ENCODE data around the gene MAD1L1. TPM values are rescaled to one million over a fixed set of nuclear protein-coding genes. Genes with fewer than 3 reads are reported as not detected.
A peak's percentile ranks its signal among the peaks of the same experiment; 100 is the strongest.

Gene MAD1L1
- total and polyA plus RNA-seq, 2 of the 8 experiments (the other 6 are each of a cell fraction or from before 2014, with no cell fraction given) = 40.4 to 44.6 TPM

DNA sequence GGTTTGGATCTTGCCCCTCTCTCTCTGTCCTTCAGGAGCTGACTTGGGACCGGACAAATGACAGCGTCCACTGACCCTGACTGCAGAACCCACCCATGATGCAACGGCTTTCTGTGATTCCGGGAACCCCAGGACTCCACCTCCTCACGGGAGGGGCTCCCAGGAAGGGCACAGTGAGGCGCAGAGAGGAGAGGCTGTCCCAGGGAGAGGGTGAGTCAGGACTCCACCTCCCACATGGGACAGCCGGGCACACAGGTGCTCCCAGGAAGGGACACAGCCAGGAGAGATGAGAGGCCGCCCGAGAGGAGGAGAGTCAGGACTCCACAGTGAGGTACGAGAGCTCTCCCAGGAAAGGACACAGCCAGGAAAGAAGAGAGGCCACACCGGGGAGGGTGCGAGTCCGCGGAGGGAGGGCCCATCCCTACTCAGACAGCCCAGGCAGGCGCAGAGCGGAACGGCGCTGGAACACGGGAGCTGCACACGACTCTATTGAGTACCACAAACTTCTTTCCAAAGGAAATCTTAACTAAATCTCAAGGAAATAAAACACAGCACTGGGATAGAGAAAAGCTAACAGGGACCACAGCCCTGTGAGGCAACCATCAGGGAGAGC, 162.5 kb downstream of the MAD1L1 start:
- H3K4me1 ChIP-seq (replicated peaks in 1 of 4; ENCODE audit: control insufficient read depth in 3 of 4, insufficient read depth in 4 of 4, low read length in 3 of 4) = no peaks in the 10 kb centered on the region; a peak in 2 of 7 replicates
- no peak overlapping the region for H3K18ac ChIP-seq (ENCODE audit: extremely low read depth, low read length)
- H3K27ac ChIP-seq (ENCODE audit: low read depth, low read length) = no peak overlapping the region
- H3K4me2 ChIP-seq (ENCODE audit: insufficient read depth in 1 of 2, low read depth in 2 of 2, low read length in 2 of 2) = no peak overlapping the region
- no peak overlapping the region for H2BK12ac ChIP-seq (ENCODE audit: low read depth, low read length)
- H2AFZ ChIP-seq (ENCODE audit: low read length) = no peak overlapping the region
- H2AK5ac ChIP-seq (ENCODE audit: low read depth, low read length) = no peak overlapping the region
- no peak overlapping the region for H3K14ac ChIP-seq (ENCODE audit: insufficient read length)
- H3K79me1 ChIP-seq (ENCODE audit: low read depth, low read length) = no peaks in the 10 kb centered on the region; the same call in 1 of the 2 replicates
- WGBS, 2 experiments (ENCODE audit: extremely low coverage in 1 of 2, insufficient coverage in 1 of 2, insufficient read length in 1 of 2, insufficient replicate concordance in 2 of 2, low coverage in 1 of 2, low lambda C conversion rate in 2 of 2, missing lambda C conversion rate in 1 of 2) = 86% methylated on average over 15 of the region's 20 CpGs; no CpG with 5 or more reads in 1 of the 2 experiments
- no peak overlapping the region for H3K9ac ChIP-seq (replicated peaks in 1 of 4; ENCODE audit: extremely low read depth in 1 of 4, low read depth in 3 of 4, low read length in 3 of 4)
- H3K56ac ChIP-seq (replicated peaks; ENCODE audit: insufficient read length, low read depth, low read length) = no peak overlapping the region
- no peak overlapping the region for H2BK15ac ChIP-seq (ENCODE audit: low read length)
- no peaks in the 10 kb centered on the region for H3K9me3 ChIP-seq (ENCODE audit: insufficient read depth in 2 of 2, low read depth in 1 of 2, low read length in 1 of 2)
- H2BK20ac ChIP-seq (ENCODE audit: low read length) = no peak overlapping the region
- no peak overlapping the region for H2BK120ac ChIP-seq (replicated peaks; ENCODE audit: low read depth, low read length)
- H3K4me3 ChIP-seq (ENCODE audit: extremely low read depth in 1 of 4, insufficient read depth in 2 of 4, low read depth in 3 of 4, low read length in 4 of 4) = no peak overlapping the region
- CTCF ChIA-PET (ENCODE audit: partially characterized antibody) = interaction anchor here (0.6 to 1.5 kb wide), 5 partner anchors 12 to 397 kb away, joined by 3 to 5 read pairs (median 3); no protein-coding TSS in a partner anchor
- H3K23ac ChIP-seq (ENCODE audit: insufficient read length) = no peak overlapping the region
- POLR2A ChIA-PET (ENCODE audit: partially characterized antibody) = interaction anchor here (0.7 kb wide), 1 partner anchor 610 kb away, joined by 3 read pairs; no protein-coding TSS in a partner anchor
- no peak overlapping the region for H3K4ac ChIP-seq (replicated peaks; ENCODE audit: insufficient read length, low read depth, low read length)
- no peak for DNase-seq (ENCODE audit: low read depth in 1 of 2, low spot score in 2 of 2)
- no peak overlapping the region for H4K91ac ChIP-seq (replicated peaks; ENCODE audit: insufficient read length, low read length)
- H3K36me3 ChIP-seq (ENCODE audit: control insufficient read depth in 2 of 4, insufficient read depth in 4 of 4, low read length in 3 of 4) = 0 out of 8 replicates have a peak, but pooled peaks cover 0 to 2% (median 0%) of the 10 kb centered on the region in 4 experiments
- no peaks in the 10 kb centered on the region for H3K23me2 ChIP-seq (ENCODE audit: low read depth, low read length)
- H4K20me1 ChIP-seq (replicated peaks in 1 of 2; ENCODE audit: control insufficient read depth in 1 of 2, insufficient read depth in 2 of 2, low read length in 2 of 2) = peaks cover 0 to 4% of the 10 kb centered on the region in 2 experiments
- no peaks in the 10 kb centered on the region for H3K79me2 ChIP-seq (ENCODE audit: control insufficient read depth in 1 of 2, insufficient read depth in 2 of 2, low read length in 2 of 2)
- FAIRE-seq = no peak
- H2BK5ac ChIP-seq (ENCODE audit: low read depth, low read length) = peak overlapping the region; percentile 35; the same call in 1 of the 2 replicates
- H4K8ac ChIP-seq (ENCODE audit: extremely low read depth, insufficient read depth, low read length) = no peak overlapping the region
- no peaks in the 10 kb centered on the region for H3K27me3 ChIP-seq (replicated peaks in 1 of 4; ENCODE audit: control insufficient read depth in 3 of 4, extremely low read depth in 1 of 4, insufficient read depth in 3 of 4, low read length in 3 of 4)
- no peak overlapping the region for H4K5ac ChIP-seq (ENCODE audit: insufficient read length, low read depth, low read length)
- TF ChIP-seq TAF7 (optimal IDR thresholded peaks at IDR 0.05; ENCODE audit: borderline replicate concordance, low read depth, low read length) (no peak), SP4 (IDR thresholded peaks at IDR 0.05; ENCODE audit: low read length) (no peak), EGR1 (IDR thresholded peaks at IDR 0.05; ENCODE audit: borderline replicate concordance, low read depth, low read length) (no peak), POLR2A (IDR thresholded peaks at IDR 0.05; ENCODE audit: control extremely low read depth in 1 of 2, low read depth in 2 of 2, low read length in 2 of 2) (no peak), RAD21 (IDR thresholded peaks at IDR 0.05 in 1 of 2, conservative IDR thresholded peaks at IDR 0.05 in 1 of 2; ENCODE audit: low read depth in 2 of 2, low read length in 2 of 2) (no peak), BRCA1 (IDR thresholded peaks at IDR 0.05; ENCODE audit: low read depth, low read length) (no peak), CHD2 (IDR thresholded peaks at IDR 0.05; ENCODE audit: low read length) (no peak), JUN (IDR thresholded peaks at IDR 0.05; ENCODE audit: low read depth, low read length) (no peak), BACH1 (IDR thresholded peaks at IDR 0.05; ENCODE audit: low read length) (no peak), KDM4A (IDR thresholded peaks at IDR 0.05; ENCODE audit: low read depth, low read length, severe bottlenecking) (no peak), POLR2AphosphoS5 (IDR thresholded peaks at IDR 0.05; ENCODE audit: low read depth, low read length) (no peak)
